Sciatic nerve (tissue), 2 donors: ENCODE data around the gene KRT4. TPM values are rescaled to one million over a fixed set of nuclear protein-coding genes. Genes with fewer than 3 reads are reported as not detected.
"Not testable (repeated sequence)": the region's sequence is repeated elsewhere in the genome, so short reads cannot be mapped to it uniquely, and the experiment has no call there.

Experiments used
- ATAC-seq: fragments of 200-7000 bp; cut with Tn5 transposase; one replicate; pipeline ENCODE4 v1.9.1; 2020; ENCODE audit warnings: mild to moderate bottlenecking, moderate library complexity
- DNase-seq: peaks from one replicate; pipeline ENCODE4 v3.0.0-alpha.2; 2020; ENCODE audit warnings: low spot score
- intact Hi-C: fragments of 100-400 bp; cut with DNase I; formaldehyde crosslinking; loops from one replicate; pipeline ENCODE4 v1.14.2; 2022
- total RNA-seq: library from RNA; stranded (reverse); fragmentation: NEBNext Ultra II Directional; extraction: Animal tissue kit (Norgen Biotek cat#: 25700); gene quantifications from one replicate; pipeline ENCODE4 v1.2.1, GENCODE V29; 2021
- donor health status: DM: no; HTN: no; CAD: no.
- donor health status: DM: no; HTN: no; CAD: no.

The KRT4 gene
- total RNA-seq, result not detected

DNA sequence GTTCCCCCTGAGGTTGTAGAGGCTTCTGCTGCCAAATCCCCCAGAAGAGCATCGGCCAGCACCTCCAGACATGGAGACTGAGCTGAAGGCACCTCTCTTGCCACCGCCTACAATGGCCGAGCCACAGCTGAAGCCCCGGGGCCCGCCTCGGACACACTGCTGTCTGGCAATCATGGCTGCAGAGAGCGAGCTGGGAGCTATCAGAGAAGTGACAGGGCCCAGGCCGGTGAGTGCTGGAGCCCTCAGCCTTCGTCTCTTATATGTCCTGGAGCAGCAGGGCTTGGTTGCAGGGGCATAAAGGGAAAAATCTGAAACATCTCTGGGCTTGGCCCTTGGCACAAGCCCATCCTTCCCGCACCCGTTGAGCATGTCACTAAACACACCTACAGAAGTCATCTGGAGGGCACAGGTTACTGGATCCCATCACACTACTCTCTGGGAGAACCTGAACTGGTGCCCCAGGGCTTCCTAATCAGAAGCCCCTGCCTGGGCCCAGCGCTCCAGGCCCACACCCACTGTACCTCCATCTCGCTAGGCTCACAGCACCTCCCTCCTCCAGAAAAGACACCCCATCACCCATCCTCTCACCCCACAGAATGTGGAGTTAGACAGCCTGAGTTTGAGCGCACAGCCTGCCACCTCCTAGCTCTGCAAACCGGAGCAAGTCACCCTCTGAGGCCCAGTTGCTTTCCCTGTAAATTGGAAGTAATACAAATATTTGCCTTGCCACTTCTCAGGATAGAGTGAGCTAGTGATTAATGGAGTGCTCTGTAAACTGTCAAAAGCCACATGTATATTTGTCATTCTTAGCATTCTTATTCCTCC, at the start of gene KRT4:
TSS of gene KRT4 (minus strand) at position 232 of the 825 bp plus-strand sequence. CDS start at position 174, 58 bp downstream.
- ATAC-seq (no peak), DNase-seq (no peak)
- intact Hi-C loops, result no loop called here

DNA sequence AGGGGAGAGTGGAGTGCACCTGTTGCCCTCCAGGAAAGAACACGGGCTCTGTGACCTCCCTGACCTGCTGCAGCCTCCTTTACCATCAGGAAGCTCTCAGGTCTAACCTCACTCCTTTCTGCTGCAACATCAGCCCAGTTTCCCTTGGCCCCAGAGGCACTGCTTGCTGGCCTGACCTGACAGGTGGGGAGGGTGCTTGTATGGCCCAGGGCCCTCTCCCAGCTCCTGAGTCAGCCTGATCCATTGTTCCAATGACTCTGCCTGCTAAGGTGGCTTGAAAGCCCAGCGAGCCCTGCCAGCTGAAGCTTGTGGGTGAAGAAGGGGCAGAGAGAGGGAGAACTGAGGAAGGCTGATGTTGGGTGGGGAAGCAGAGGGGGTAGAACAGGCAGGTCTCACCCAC, 48.1 kb upstream of the KRT4 start:
- intact Hi-C loops, result no loop called here
- DNase-seq (no peak), ATAC-seq (no peak)

DNA sequence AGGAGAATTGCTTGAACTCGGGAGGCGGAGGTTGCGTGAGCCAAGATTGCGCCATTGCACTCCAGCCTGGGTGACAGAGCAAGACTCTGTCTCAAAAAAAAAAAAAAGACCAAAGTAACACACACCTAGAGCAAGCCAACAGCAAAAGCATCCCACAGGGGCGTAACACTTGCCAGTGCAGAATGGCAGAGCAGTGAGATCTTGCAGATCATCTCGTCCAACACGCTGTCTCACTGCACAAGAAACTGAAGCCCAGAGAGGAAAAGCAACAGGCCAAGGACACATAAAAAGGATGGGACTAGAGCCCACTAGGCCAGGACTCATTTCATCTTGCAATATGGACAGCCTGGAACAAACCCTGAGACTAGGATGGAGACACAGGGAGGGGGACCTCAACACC, 47.6 kb upstream of the KRT4 start:
- DNase-seq (no peak), ATAC-seq (no peak)
- intact Hi-C loops, result no loop called here

DNA sequence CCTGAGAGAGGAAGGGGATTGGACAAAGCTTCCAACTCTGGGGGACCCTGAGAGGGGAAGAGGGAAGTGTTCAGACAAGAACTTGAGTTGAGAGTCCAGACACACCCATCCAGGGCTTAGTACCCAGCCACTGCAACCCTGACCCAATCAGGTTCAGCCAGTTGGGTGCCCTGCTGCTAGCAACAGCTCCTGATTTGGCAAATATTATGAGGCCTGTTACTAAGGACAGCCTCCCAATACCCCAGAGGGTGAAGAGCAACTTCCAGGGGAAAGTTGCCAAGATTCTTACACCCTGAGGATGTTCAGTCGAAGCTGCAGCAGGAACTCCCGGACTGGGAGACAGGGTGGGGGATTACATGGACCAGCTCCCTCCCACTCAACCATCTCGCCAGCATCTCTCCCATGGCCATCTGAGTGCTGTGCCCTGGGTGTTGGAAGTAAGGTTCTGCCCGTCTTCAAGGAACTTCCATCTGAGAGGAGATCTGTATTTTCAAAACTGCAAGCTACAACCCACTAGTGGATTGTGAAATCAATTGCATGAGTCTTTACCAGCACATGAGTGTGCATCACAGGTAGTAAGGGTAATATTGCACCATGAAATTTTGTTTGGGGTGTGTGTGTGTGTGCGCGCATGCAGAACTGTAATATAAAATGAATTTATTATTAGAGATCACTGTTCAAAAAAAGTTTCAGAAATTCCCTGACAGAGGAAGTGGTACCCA, 46.3 kb upstream of the KRT4 start:
- DNase-seq (no peak), ATAC-seq (peak; percentile 62)
- intact Hi-C loops, result no loop called here

DNA sequence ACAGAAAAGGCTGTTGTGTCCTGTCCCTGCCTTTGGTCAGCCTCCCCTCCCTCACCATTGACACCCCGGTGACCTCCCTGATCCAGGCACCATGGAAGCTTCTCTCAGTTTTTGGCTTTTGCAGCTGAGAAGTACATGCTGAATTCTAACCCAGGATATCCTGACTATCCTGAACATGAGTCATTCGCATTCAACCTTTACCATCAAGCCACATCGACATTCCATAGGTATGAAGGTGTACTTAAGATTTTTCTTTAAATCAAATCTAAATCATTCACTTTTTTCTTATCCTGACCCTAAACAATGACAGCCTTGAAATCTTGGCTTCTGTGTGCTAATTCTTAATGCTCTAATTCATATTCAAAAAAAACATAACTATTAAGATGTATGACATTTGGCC, 43.6 kb upstream of the KRT4 start:
- intact Hi-C loops, result no loop called here
- no peak for DNase-seq
- no peak for ATAC-seq

DNA sequence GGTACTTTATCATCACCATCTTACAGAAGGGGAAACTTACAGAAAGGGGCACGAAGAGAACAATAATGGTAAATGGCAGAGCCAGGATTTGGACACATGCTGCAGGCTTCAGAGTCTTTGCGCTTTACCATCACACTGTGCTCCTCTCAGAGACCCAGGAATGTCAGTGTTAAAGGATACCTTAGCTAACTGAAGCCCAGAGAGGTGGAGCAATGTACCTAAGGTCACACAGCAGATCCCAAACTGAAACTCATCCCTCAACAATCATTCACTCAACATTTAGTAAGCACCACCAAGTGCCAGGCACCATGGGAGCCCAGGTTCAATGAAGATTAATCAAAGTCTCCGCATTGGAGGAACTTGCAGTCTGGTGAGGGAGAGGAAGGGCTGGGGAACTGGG, 42.9 kb upstream of the KRT4 start:
- intact Hi-C loops, result no loop called here
- DNase-seq (no peak), ATAC-seq (no peak)

DNA sequence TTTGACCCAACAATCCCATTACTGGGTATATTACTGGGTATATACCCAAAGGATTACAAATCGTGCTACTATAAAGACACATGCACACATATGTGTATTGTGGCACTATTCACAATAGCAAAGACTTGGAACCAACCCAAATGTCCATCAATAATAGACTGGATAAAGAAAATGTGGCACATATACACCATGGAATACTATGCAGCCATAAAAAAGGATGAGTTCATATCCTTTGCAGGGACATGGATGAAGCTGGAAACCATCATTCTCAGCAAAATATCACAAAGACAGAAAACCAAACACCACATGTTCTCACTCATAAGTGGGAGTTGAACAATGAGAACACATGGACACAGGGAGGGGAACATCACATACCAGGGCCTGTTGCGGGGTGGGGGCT, 42.2 kb upstream of the KRT4 start:
- ATAC-seq, intact Hi-C loops: not testable (repeated sequence)

DNA sequence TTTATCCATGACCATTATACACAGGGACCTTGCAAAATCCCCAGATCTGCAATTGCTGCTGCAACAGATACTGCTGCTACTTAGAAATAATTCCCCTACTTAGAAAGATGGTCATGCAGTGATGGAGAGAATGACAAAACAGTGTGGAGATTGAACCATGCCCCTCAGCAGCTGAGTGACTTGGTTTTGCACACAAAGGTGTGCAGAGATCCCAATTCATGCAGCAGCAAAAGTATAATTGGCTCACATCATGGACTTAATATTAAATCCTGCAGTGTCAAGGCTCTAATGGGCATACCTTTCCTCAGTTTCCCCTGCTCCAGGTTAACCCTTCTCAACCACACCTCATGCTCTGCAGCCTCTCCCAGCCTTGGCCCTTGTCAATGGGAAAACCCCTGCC, 37.9 kb upstream of the KRT4 start:
- DNase-seq (no peak), ATAC-seq (no peak)
- intact Hi-C loops, result no loop called here

More for the DNA sequence above, 42.2 kb upstream of the KRT4 start:
- DNase-seq, result not testable (repeated sequence)

DNA sequence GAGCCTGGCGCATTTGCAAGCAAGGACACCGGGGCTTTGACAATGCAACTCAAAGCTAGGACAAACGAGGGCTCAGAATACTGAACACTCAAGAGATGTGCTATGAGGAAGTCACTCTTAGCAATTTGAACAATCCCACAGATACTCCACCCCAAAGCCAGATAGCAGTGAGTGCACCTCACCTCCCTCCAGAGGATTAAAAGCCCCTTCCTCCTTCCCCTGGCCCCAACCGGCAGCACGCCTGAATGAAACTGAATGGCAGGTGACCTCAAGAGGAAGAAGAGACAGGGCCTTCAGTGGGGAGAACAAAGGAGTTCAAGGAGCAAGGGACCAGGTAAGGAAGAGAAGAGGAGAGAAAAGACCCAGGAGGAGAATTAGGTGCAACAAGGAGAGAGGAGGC, 36.8 kb upstream of the KRT4 start:
- intact Hi-C loops, result no loop called here
- DNase-seq (no peak), ATAC-seq (no peak)

DNA sequence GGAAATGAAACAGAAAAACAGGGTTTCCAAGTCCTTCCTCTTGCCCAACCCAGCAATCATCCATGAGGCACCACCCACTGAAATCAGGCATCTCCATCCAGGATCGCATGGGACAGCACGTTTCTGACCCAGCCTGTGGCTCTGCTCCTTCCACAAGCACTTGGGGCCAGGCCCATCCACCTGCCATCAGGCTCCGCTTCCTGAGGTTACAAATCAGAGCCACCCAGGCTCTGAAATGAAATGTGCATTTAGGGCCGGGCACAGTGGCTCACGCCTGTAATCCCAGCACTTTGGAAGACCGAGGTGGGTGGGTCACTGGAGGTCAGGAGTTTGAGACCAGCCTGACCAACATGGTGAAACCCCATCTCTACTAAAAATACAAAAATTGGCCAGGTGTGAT, 35.6 kb upstream of the KRT4 start:
- ATAC-seq (no peak), DNase-seq (no peak)
- intact Hi-C loops, result no loop called here

DNA sequence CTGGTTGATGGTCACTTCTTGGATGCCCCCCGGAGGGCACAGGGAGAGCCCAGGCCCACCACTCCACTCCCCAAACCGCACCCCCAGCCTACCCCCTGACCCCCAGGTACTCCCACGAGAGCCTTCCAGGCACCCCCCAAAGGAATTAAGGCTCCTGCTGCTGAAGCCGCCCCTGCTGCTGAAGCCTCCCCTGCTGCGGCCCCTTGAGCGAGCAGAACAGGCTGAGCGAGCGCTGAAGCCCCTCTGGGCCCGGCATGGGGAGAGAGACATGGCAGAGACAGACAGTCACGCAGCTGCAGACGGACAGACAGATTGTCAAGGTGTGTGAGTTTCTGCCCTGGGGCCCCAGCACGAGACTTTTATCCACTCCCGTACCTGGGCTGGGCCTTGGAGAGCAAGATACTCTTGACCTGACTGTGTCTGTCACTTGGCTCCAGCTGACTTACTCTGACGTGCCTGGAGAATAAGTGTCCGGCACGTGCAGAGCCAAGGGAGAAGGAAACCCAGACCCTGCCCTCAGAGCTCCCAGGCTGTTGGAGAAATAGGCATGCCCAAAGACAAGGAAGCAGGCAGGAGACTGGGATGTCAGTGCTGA, 34.8 kb upstream of the KRT4 start, which contains the start of gene KRT78:
TSS of gene KRT78 (minus strand) at position 334 of the 595 bp plus-strand sequence. CDS start at position 270, 64 bp downstream.
- DNase-seq, result no peak
- intact Hi-C loops, result no loop called here
- no peak for ATAC-seq

DNA sequence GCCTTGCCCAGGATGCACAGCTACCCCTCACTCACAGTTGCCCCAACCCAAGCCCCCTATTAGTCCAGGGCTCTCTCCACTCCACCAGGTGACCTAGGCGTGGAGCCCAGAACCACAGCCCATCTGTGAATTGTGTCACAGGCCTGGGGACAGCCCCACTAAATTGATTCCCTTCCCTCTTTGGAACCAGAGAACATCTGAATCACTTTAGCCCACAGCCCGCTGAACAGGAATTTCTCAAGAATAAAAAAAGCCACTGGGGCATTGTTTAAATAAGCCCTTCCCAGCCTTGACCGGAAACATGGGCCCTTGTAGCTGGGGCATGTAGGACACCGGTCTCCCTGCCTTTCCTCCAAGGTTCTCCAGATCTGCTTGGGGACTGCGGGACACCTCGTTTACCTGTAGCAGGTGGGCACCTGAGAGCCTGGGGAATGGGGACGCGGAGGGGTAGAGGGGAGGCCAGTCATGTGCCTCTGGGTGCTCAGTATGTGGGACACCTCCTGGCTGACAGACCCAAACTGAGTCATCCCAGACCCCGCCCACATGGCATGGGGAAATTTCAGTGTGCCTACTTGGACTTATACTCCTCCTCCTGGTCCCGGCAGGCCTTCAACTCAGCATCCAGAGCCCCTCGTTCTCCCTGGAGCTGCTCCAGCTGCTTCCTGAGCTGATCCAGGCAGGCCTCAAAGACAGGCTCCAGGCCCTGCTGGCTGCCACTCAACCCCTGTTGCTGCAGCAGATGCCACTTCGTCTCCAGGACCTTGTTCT, 33.6 kb upstream of the KRT4 start:
- no peak for ATAC-seq
- DNase-seq, result no peak
- intact Hi-C loops, result no loop called here

DNA sequence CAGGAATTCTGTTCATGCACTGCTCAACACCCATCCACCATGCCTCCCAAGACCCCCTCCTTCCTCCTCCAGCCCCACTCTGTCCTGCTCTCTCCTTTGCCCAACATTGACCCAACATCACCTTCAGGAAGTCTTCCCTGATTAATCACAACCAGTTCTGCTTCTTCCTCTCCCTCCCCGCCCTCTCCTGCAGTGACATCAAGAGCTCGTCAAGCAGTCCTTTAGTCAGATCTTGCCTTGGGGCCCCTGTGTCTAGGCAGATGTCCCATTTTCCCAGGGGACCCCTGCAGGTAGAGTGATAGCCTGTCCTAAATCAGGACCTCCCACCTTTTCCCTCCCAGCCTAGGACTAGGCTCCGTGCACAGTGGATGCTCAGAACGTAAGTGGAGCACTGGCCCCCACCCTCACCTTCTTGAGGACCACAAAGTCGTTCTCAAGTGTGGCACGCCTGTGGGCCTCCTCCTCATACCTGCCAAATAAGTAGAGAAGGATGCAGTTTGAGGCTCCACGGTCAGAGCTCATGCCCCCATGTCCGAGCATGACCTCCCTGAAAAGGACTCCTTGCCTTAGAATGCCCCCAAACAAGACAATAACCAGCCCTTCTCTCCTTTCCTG, 32.5 kb upstream of the KRT4 start:
- DNase-seq (no peak), ATAC-seq (no peak)
- intact Hi-C loops, result no loop called here

DNA sequence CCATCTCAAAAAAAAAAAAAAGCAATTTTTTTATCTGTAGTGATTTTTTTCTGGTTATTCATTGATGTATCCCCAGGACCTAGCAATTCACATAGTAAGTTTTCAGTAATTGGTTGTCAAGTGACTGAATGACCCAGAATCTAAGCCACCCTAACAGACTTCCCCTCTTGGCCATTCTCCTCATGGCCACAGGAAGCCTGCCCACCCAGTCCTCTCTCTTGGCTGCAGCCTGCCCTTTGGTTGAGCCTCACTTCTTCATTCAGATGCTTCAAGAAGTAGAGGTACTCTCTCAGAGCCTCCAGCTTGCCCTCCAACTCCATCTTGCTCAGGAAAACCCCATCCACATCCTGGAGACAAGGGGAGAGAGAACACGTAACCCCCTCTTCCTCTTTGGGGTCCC, 32.0 kb upstream of the KRT4 start:
- DNase-seq (no peak), ATAC-seq (no peak)
- intact Hi-C loops, result no loop called here

DNA sequence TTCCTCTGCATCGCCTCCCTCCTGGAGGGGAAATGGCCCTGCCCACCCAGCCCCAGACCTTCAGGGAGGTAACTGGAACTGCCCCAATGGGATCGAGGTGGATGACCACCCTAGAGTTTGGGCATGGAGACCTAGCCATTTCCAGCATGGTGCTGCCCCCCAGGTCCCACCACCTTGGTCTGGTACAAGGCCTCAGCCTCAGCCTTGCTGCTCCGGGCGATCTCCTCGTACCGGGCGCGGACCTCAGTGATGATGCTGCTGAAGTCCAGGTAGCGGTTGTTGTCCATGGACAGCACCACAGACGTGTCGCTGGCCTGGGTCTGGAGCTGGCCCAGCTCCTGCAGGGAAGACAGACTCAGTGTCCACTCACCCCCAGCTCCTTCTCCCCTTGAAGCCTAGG, 30.5 kb upstream of the KRT4 start:
- DNase-seq, result no peak
- intact Hi-C loops, result no loop called here
- ATAC-seq, result no peak

DNA sequence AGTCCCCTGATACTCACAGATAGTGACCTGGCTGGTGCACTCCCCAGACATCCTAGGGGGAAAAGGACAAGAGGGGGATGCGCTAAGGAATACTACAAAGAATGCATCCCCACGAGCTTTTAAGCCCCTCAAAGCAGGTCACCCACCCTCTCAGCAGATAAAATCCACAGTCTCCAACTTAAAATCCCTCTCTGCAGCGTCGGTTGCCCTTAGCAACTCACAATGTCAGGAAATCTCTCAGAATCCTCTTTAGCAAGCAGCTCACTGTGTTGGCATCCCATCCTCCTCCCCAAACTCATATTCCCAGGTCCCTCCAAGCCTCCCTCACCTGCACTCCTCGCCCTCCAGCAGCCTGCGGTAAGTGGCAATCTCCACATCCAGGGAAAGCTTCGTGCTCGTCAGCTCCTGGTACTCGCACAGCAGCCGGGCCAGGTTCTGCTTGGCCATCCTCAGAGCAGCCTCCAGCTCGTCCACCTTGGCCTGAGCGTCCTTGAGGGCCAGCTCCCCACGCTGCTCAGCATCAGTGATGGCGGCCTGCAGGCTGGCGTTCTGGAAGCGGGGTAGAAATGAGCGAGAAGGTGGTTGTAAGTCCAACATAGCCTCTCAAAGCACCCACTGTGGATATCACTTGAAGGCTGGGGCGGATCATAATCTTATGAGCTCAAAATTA, 25.7 kb upstream of the KRT4 start:
- no peak for DNase-seq
- intact Hi-C loops, result no loop called here
- ATAC-seq, result no peak

DNA sequence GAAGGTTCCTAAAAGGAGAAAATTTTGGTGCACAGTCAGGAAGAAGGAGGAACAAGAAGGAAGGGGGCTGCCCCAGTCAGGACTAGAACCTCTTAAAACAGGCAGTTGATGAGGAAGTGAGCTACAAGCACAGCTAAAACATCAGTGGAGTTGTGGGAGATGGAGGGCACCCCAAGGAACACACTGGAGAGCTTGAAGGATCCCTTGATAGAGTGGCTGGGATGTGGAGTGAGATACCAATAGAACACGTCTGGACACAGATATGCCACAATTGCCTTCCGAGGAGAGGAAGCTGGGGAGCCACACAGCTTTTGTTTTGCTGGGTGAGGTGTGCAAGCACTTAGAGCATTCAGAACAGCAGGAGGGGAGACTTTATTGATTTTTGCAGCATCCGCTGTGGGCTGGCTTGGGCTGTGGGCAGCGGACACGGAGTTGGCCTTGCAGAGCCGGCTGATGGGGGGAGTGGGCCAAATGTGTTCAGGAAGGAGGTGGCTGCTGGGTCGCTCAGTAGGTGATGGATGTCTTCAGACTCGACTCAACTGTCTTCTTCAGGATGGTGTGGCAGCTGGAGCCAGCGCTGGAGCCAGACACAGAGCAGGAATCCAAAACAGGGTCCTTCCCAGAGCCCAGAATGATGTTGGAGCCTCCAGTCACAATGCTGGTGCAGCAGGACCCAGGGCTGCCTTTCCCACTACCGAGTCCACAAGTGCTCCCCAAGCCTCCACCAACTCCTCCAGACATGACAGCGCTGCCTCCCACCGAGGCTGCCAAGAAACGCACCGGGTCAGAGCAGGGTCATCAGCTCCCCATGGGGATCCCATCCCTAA, 24.9 kb upstream of the KRT4 start:
- ATAC-seq (no peak), DNase-seq (no peak)
- intact Hi-C loops, result no loop called here
